Fibroblast of lung (primary cell): ENCODE data around the gene DEFB113.

ENCODE experiments used
- CTCF ChIP-seq, 2 donors: IDR thresholded peaks in 1 of 2; conservative IDR thresholded peaks in 1 of 2; 1 replicate in 1 of 2; 2 replicates in 1 of 2; pipeline ENCODE4 v1.5.1; 2011 to 2012; ENCODE audit warnings: low read length in 2 of 2, control low read depth in 1 of 2, inconsistent platforms in 1 of 2, low read depth in 1 of 2, mild to moderate bottlenecking in 1 of 2
- EZH2 ChIP-seq: IDR thresholded peaks from 2 replicates; pipeline ENCODE4 v1.5.1; 2012; ENCODE audit warnings: low read length, control low read depth, mild to moderate bottlenecking; ENCODE audit errors: missing control alignments

GRCh38 chr6:49986551-49986950 is 17.1 kb upstream of the DEFB113 start:
- TF ChIP-seq CTCF (conservative IDR thresholded peaks at IDR 0.05 in 1 of 2, IDR thresholded peaks at IDR 0.05 in 1 of 2; ENCODE audit: low read depth in 1 of 2, low read length in 2 of 2) (no peak), EZH2 (no peak)
